ENCODE results near the gene SCAI.
"Not testable (repeated sequence)": the region's sequence is repeated elsewhere in the genome, so short reads cannot be mapped to it uniquely, and the experiment has no call there.

Gene SCAI

GRCh38 chr9:124940521-124940893 is 202.8 kb downstream of the SCAI start:
- DNase-seq = no peak

GRCh38 chr9:124939944-124940343 is 203.4 kb downstream of the SCAI start:
- no peak for DNase-seq

GRCh38 chr9:124934290-124934689 is 209.0 kb downstream of the SCAI start:
- DNase-seq = no peak

GRCh38 chr9:124932333-124932732 is 211.0 kb downstream of the SCAI start:
- no peak for DNase-seq

GRCh38 chr9:124929464-124929863 is 213.9 kb downstream of the SCAI start:
- DNase-seq = no peak

- DNase-seq = no peak
Observed at GRCh38 chr9:124928116-124928515, 215.2 kb downstream of the SCAI start.

- not testable (repeated sequence) for DNase-seq
Observed at GRCh38 chr9:124920394-124920793, 222.9 kb downstream of the SCAI start.

- no peak for DNase-seq
Observed at GRCh38 chr9:124914753-124915405, 228.4 kb downstream of the SCAI start.

GRCh38 chr9:124913378-124913777 is 229.9 kb downstream of the SCAI start:
- no peak for DNase-seq

GRCh38 chr9:124911766-124912165 is 231.6 kb downstream of the SCAI start:
- DNase-seq = no peak

GRCh38 chr9:124908098-124908497 is 235.2 kb downstream of the SCAI start:
- DNase-seq = no peak

GRCh38 chr9:124906966-124907365 is 236.4 kb downstream of the SCAI start:
- no peak for DNase-seq

- DNase-seq = no peak
Observed at GRCh38 chr9:124899845-124900244, 243.5 kb downstream of the SCAI start.

GRCh38 chr9:124897570-124898460 is 245.5 kb downstream of the SCAI start:
- DNase-seq = no peak

GRCh38 chr9:124894741-124895170 is 248.6 kb downstream of the SCAI start:
- no peak for DNase-seq

GRCh38 chr9:124894035-124894740 is 249.1 kb downstream of the SCAI start:
- DNase-seq = no peak
